Dendritic cell treated with granulocyte-macrophage colony-stimulating factor and Interleukin-4, amounts not matched to agents 40 ng/mL and 50 ng/mL, for 4 days (primary cell): ENCODE results near the gene DYNC1I2.
"Not testable (repeated sequence)": the region's sequence is repeated elsewhere in the genome, so short reads cannot be mapped to it uniquely, and the experiment has no call there.

ENCODE experiments used
- H3K27ac Mint-ChIP-seq: one replicate; pipeline ENCODE4 v1.8.0; 2022; ENCODE audit warnings: mild to moderate bottlenecking, mixed read lengths
- H3K27me3 Mint-ChIP-seq: one replicate; pipeline ENCODE4 v1.8.0; 2022; ENCODE audit warnings: mild to moderate bottlenecking, mixed read lengths
- H3K36me3 Mint-ChIP-seq: one replicate; pipeline ENCODE4 v1.8.0; 2022; ENCODE audit warnings: low read depth, mixed read lengths
- H3K4me1 Mint-ChIP-seq: one replicate; pipeline ENCODE4 v1.8.0; 2022; ENCODE audit warnings: low read depth, mixed read lengths
- H3K4me3 Mint-ChIP-seq: one replicate; pipeline ENCODE4 v1.8.0; 2022; ENCODE audit warnings: mild to moderate bottlenecking, moderate library complexity, mixed read lengths
- H3K9me3 Mint-ChIP-seq: one replicate; pipeline ENCODE4 v1.8.0; 2022; ENCODE audit warnings: mixed read lengths
- intact Hi-C: fragments of 100-400 bp; cut with micrococcal nuclease; formaldehyde crosslinking; loops from one replicate; pipeline ENCODE4 v1.15.0; 2022

The DYNC1I2 gene

GRCh38 chr2:171728989-171729951, 42.0 kb downstream of the DYNC1I2 start:
- H3K36me3 Mint-ChIP-seq, result peaks cover 85% of the 10 kb centered on the region
- H3K4me3 Mint-ChIP-seq, result no peak overlapping the region
- no peaks in the 10 kb centered on the region for H3K9me3 Mint-ChIP-seq
- H3K27ac Mint-ChIP-seq, result no peak overlapping the region
- no peaks in the 10 kb centered on the region for H3K27me3 Mint-ChIP-seq
- intact Hi-C loops, result no loop called here
- H3K4me1 Mint-ChIP-seq, result no peaks in the 10 kb centered on the region

- no peaks in the 10 kb centered on the region for H3K27me3 Mint-ChIP-seq
- H3K9me3 Mint-ChIP-seq, result no peaks in the 10 kb centered on the region
- H3K4me3 Mint-ChIP-seq, result no peak overlapping the region
- H3K36me3 Mint-ChIP-seq, result peaks cover 89% of the 10 kb centered on the region
- intact Hi-C loops, result no loop called here
- H3K27ac Mint-ChIP-seq, result no peak overlapping the region
- no peaks in the 10 kb centered on the region for H3K4me1 Mint-ChIP-seq
Measured at GRCh38 chr2:171729952-171730317, 42.7 kb downstream of the DYNC1I2 start.

GRCh38 chr2:171735991-171736710, 48.9 kb downstream of the DYNC1I2 start:
- peaks cover 89% of the 10 kb centered on the region for H3K36me3 Mint-ChIP-seq

GRCh38 chr2:171741189-171741588, 53.9 kb downstream of the DYNC1I2 start:
- H3K9me3 Mint-ChIP-seq, result no peaks in the 10 kb centered on the region
- H3K4me1 Mint-ChIP-seq, result peaks cover 8% of the 10 kb centered on the region
- no peaks in the 10 kb centered on the region for H3K27me3 Mint-ChIP-seq
- intact Hi-C loops, result no loop called here
- no peak overlapping the region for H3K4me3 Mint-ChIP-seq
- H3K36me3 Mint-ChIP-seq, result peaks cover 81% of the 10 kb centered on the region
- H3K27ac Mint-ChIP-seq, result no peak overlapping the region

More at GRCh38 chr2:171735991-171736710, 48.9 kb downstream of the DYNC1I2 start:
- Mint-ChIP-seq H3K27me3 (no peaks in the 10 kb centered on the region), H3K4me3 (no peak overlapping the region), H3K27ac (no peak overlapping the region), H3K9me3 (no peaks in the 10 kb centered on the region), H3K4me1 (peaks cover 8% of the 10 kb centered on the region)
- intact Hi-C loops, result no loop called here

GRCh38 chr2:171742760-171743159, 55.5 kb downstream of the DYNC1I2 start:
- no peaks in the 10 kb centered on the region for H3K9me3 Mint-ChIP-seq
- H3K27me3 Mint-ChIP-seq, result no peaks in the 10 kb centered on the region
- H3K4me1 Mint-ChIP-seq, result peaks cover 8% of the 10 kb centered on the region
- peaks cover 78% of the 10 kb centered on the region for H3K36me3 Mint-ChIP-seq
- no peak overlapping the region for H3K27ac Mint-ChIP-seq
- H3K4me3 Mint-ChIP-seq, result no peak overlapping the region
- intact Hi-C loops, result no loop called here

GRCh38 chr2:171745141-171745540, 57.9 kb downstream of the DYNC1I2 start:
- Mint-ChIP-seq H3K27me3 (no peaks in the 10 kb centered on the region), H3K27ac (no peak overlapping the region), H3K4me3 (no peak overlapping the region), H3K9me3 (no peaks in the 10 kb centered on the region), H3K36me3 (peaks cover 76% of the 10 kb centered on the region), H3K4me1 (peaks cover 8% of the 10 kb centered on the region)
- intact Hi-C loops, result no loop called here

DNA sequence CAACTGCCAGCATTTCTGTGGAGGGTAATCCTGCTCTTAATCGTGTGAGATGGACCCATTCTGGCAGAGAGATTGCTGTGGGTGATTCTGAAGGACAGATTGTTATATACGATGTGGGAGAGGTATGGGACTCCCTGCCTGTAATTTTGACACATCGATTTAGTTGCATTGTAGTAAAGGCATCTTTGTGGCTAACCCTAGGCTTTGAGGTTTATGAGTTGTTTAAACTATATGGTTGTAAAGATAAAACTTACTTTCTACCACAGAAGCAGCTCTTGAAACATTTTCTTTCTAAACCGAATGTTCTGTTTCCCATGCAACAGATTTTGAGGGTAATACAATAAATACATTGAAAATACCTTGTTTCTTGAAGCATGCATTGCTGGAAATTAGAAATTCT, 58.5 kb downstream of the DYNC1I2 start:
- Mint-ChIP-seq H3K4me3 (no peak overlapping the region), H3K27ac (no peak overlapping the region), H3K36me3 (peaks cover 76% of the 10 kb centered on the region)

GRCh38 chr2:171747371-171747770, 60.1 kb downstream of the DYNC1I2 start:
- Mint-ChIP-seq H3K4me3 (no peak overlapping the region), H3K4me1 (no peaks in the 10 kb centered on the region), H3K9me3 (no peaks in the 10 kb centered on the region), H3K27me3 (no peaks in the 10 kb centered on the region), H3K27ac (no peak overlapping the region), H3K36me3 (peaks cover 75% of the 10 kb centered on the region)
- intact Hi-C loops, result no loop called here

More for the DNA sequence above, 58.5 kb downstream of the DYNC1I2 start:
- H3K9me3 Mint-ChIP-seq, result no peaks in the 10 kb centered on the region
- intact Hi-C loops, result no loop called here
- no peaks in the 10 kb centered on the region for H3K27me3 Mint-ChIP-seq
- H3K4me1 Mint-ChIP-seq, result peaks cover 3% of the 10 kb centered on the region

GRCh38 chr2:171754254-171754939, 67.1 kb downstream of the DYNC1I2 start:
- H3K36me3 Mint-ChIP-seq, result peaks cover 88% of the 10 kb centered on the region
- no peaks in the 10 kb centered on the region for H3K4me1 Mint-ChIP-seq
- H3K4me3 Mint-ChIP-seq, result no peak overlapping the region
- H3K27me3 Mint-ChIP-seq, result no peaks in the 10 kb centered on the region
- no peaks in the 10 kb centered on the region for H3K9me3 Mint-ChIP-seq
- intact Hi-C loops, result no loop called here
- H3K27ac Mint-ChIP-seq, result no peak overlapping the region

DNA sequence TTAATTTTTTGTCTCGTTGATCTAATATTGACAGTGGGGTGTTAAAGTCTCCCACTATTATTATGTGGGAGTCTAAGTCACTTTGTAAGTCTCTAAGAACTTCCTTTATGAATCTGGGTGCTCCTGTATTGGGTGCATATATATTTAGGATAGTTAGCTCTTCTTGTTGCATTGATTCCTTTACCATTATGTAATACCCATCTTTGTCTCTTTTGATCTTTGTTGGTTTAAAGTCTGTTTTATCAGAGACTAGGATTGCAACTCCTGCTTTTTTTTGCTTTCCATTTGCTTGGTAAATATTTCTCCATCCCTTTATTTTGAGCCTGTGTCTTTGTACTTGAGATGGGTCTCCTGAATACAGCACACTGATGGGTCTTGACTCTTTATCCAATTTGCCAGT, 71.5 kb downstream of the DYNC1I2 start:
- H3K27me3 Mint-ChIP-seq, H3K4me3 Mint-ChIP-seq, H3K27ac Mint-ChIP-seq, H3K9me3 Mint-ChIP-seq, H3K4me1 Mint-ChIP-seq, intact Hi-C loops: not testable (repeated sequence)
- H3K36me3 Mint-ChIP-seq, result peaks cover 95% of the 10 kb centered on the region

- H3K4me1 Mint-ChIP-seq, intact Hi-C loops, H3K27me3 Mint-ChIP-seq, H3K9me3 Mint-ChIP-seq, H3K27ac Mint-ChIP-seq, H3K4me3 Mint-ChIP-seq: not testable (repeated sequence)
- peaks cover 78% of the 10 kb centered on the region for H3K36me3 Mint-ChIP-seq
Measured at GRCh38 chr2:171761176-171761575, 73.9 kb downstream of the DYNC1I2 start.

DNA sequence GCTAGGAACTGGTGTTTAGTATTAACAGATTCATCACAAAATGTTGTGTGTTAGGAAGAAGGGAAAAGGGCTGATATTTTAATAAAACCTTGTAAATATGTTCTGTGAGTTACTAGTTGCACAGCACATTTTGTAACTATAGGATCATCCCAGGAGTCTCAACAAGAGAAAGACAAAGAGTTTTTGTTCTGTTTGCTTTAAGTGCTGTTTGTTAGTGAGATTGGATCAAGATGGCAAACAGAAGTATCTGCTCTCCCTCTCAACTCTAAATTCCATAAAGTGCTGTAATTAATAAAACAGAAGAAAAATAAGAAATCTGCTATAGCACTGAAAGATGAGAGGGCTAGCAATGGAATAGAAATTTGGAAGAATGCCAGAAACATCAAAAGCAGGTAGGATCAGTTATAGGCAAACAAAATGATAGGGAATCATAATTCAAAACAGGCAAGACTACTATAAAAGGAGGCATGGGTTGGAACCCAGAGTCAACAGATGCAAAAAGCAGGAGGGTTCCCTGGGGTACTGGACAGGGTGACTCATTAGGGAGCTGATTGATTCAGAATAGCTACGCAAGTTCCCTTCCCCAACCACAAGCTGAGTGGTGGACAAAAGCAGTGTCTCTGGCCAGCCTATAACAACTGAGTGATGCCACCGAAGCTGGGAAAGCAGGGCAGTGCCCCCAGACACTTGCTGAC, 75.8 kb downstream of the DYNC1I2 start:
- H3K4me1 Mint-ChIP-seq, result no peaks in the 10 kb centered on the region
- no peaks in the 10 kb centered on the region for H3K27me3 Mint-ChIP-seq
- no peaks in the 10 kb centered on the region for H3K9me3 Mint-ChIP-seq
- intact Hi-C loops, result no loop called here
- H3K27ac Mint-ChIP-seq, result no peak overlapping the region
- H3K36me3 Mint-ChIP-seq, result peaks cover 66% of the 10 kb centered on the region
- no peak overlapping the region for H3K4me3 Mint-ChIP-seq

DNA sequence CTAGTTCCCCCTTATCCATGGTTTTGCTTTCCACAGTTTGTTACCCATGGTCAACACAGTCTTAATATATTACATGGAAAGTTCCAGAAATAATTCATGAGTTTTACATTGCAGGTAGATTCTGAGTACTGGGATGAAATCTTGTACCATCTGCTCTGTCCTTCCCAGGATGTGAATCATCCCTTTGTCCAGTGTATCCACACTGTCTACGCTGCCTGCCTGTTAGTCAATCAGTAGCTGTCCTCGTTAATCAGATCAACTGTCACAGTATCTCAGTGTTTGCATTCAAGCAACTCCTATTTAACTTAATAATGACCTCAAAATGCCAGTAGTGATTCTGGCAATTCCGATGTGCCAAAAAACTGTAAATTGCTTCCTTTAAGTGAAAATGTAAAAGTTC, 76.3 kb downstream of the DYNC1I2 start:
- no peaks in the 10 kb centered on the region for H3K9me3 Mint-ChIP-seq
- intact Hi-C loops, result no loop called here
- no peaks in the 10 kb centered on the region for H3K27me3 Mint-ChIP-seq
- no peak overlapping the region for H3K4me3 Mint-ChIP-seq
- no peak overlapping the region for H3K27ac Mint-ChIP-seq
- no peaks in the 10 kb centered on the region for H3K4me1 Mint-ChIP-seq
- peaks cover 60% of the 10 kb centered on the region for H3K36me3 Mint-ChIP-seq
